HL-60 (cell line): ENCODE data around the gene NBPF3.

Experiments used
- GABPA ChIP-seq: IDR thresholded peaks from 2 replicates; pipeline ENCODE4 v1.6.1; 2012; ENCODE audit warnings: low read depth
- POLR2AphosphoS5 ChIP-seq: IDR thresholded peaks from 2 replicates; pipeline ENCODE4 v1.6.1; 2012; ENCODE audit warnings: low read depth
- TF ChIP-seq, protein P1 (sequence below): IDR thresholded peaks from one replicate; pipeline ENCODE4 v1.5.1; 2011; ENCODE audit warnings: low read length, control low read depth, inconsistent platforms; ENCODE audit not compliant: insufficient read depth

DNA sequence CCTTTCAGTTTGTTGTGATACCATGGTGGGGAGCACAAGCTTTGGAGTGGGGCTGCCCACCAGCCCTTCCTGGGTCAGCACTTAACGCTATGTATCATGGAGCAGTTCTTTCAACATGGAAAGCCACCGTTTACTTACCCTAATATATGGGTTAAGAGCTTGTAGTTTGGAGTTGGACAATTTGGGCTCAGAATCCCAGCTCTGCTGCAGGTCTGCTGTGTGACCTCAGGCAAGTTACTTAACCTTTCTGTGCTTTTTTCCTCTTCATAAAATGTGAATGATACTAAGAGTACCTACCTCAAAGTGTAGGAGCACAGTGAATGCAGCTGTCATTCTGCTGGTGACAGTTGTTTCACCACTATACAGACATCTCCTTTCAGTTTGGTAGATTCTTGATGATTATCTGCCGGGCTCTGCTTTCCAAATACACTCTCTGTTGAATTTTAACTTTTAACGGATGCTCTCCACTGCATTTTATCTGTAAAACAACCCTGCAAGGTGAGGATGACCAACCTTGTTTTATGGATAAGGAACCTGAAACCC is 93.1 kb downstream of the NBPF3 start:
- TF ChIP-seq, protein P1, sequence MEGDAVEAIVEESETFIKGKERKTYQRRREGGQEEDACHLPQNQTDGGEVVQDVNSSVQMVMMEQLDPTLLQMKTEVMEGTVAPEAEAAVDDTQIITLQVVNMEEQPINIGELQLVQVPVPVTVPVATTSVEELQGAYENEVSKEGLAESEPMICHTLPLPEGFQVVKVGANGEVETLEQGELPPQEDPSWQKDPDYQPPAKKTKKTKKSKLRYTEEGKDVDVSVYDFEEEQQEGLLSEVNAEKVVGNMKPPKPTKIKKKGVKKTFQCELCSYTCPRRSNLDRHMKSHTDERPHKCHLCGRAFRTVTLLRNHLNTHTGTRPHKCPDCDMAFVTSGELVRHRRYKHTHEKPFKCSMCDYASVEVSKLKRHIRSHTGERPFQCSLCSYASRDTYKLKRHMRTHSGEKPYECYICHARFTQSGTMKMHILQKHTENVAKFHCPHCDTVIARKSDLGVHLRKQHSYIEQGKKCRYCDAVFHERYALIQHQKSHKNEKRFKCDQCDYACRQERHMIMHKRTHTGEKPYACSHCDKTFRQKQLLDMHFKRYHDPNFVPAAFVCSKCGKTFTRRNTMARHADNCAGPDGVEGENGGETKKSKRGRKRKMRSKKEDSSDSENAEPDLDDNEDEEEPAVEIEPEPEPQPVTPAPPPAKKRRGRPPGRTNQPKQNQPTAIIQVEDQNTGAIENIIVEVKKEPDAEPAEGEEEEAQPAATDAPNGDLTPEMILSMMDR = no peak
- no peak for TF ChIP-seq POLR2AphosphoS5
- no peak for TF ChIP-seq GABPA
